ENCODE results near the gene KBTBD6. TPM values are rescaled to one million over a fixed set of nuclear protein-coding genes. Genes with fewer than 3 reads are reported as not detected.

KBTBD6 gene
- 9.0 and 9.1 TPM in 2 replicates for total RNA-seq

- H3K4me1 ChIP-seq (ENCODE audit: insufficient read depth, low read length), result peaks cover 34% of the 10 kb centered on the region
- peak within 1 kb of the TSS; percentile 96 for H2AFZ ChIP-seq (ENCODE audit: low read length)
- H3K36me3 ChIP-seq (ENCODE audit: insufficient read depth, low read length), result no peaks in the 10 kb centered on the region
- H3K9me3 ChIP-seq (ENCODE audit: low read depth, low read length), result no peaks in the 10 kb centered on the region
- H4K20me1 ChIP-seq (ENCODE audit: insufficient read depth, low read length), result peaks cover 6% of the 10 kb centered on the region
- peaks cover 21% of the 10 kb centered on the region for H3K79me2 ChIP-seq (ENCODE audit: insufficient read depth, low read length)
- no peak for TF ChIP-seq CTCF (IDR thresholded peaks at IDR 0.05; ENCODE audit: extremely low read depth, low read depth, low read length)
- peak; percentile 94 for DNase-seq (ENCODE audit: insufficient read length, low spot score, missing footprints)
- peak within 1 kb of the TSS; percentile 86 for H3K4me2 ChIP-seq (ENCODE audit: insufficient read depth, low read length)
- peak within 1 kb of the TSS; percentile 84 for H3K27ac ChIP-seq (ENCODE audit: low read depth, low read length)
- no peaks in the 10 kb centered on the region for H3K27me3 ChIP-seq (ENCODE audit: insufficient read depth, low read length)
- peak within 1 kb of the TSS; percentile 77 for H3K4me3 ChIP-seq (ENCODE audit: insufficient read depth, low read length)
These were observed at the start of gene KBTBD6 for GRCh38 chr13:41132512-41133152. KBTBD6 (minus strand) TSS chr13:41132802; CDS start chr13:41132511, 291 bp downstream.

- H3K36me3 ChIP-seq (ENCODE audit: insufficient read depth, low read length), result no peaks in the 10 kb centered on the region
- H3K4me2 ChIP-seq (ENCODE audit: insufficient read depth, low read length), result no peak overlapping the region
- H3K9me3 ChIP-seq (ENCODE audit: low read depth, low read length), result no peaks in the 10 kb centered on the region
- no peak for TF ChIP-seq CTCF (IDR thresholded peaks at IDR 0.05; ENCODE audit: extremely low read depth, low read depth, low read length)
- no peak overlapping the region for H3K27ac ChIP-seq (ENCODE audit: low read depth, low read length)
- H2AFZ ChIP-seq (ENCODE audit: low read length), result no peak overlapping the region
- no peaks in the 10 kb centered on the region for H3K79me2 ChIP-seq (ENCODE audit: insufficient read depth, low read length)
- no peak overlapping the region for H3K4me3 ChIP-seq (ENCODE audit: insufficient read depth, low read length)
- no peaks in the 10 kb centered on the region for H4K20me1 ChIP-seq (ENCODE audit: insufficient read depth, low read length)
- DNase-seq (ENCODE audit: insufficient read length, low spot score, missing footprints), result no peak
- H3K4me1 ChIP-seq (ENCODE audit: insufficient read depth, low read length), result peaks cover 3% of the 10 kb centered on the region
- H3K27me3 ChIP-seq (ENCODE audit: insufficient read depth, low read length), result no peaks in the 10 kb centered on the region
These were observed 49.6 kb upstream of the KBTBD6 start for GRCh38 chr13:41182231-41182630.

- peak overlapping the region; percentile 1 for H3K27ac ChIP-seq (ENCODE audit: low read depth, low read length)
These were observed 47.1 kb upstream of the KBTBD6 start for GRCh38 chr13:41179593-41180250.

More at GRCh38 chr13:41179593-41180250, 47.1 kb upstream of the KBTBD6 start:
- no peaks in the 10 kb centered on the region for H3K27me3 ChIP-seq (ENCODE audit: insufficient read depth, low read length)
- TF ChIP-seq CTCF (IDR thresholded peaks at IDR 0.05; ENCODE audit: extremely low read depth, low read depth, low read length), result no peak
- H4K20me1 ChIP-seq (ENCODE audit: insufficient read depth, low read length), result no peaks in the 10 kb centered on the region
- H3K79me2 ChIP-seq (ENCODE audit: insufficient read depth, low read length), result no peaks in the 10 kb centered on the region
- H2AFZ ChIP-seq (ENCODE audit: low read length), result peak overlapping the region; percentile 26
- H3K4me1 ChIP-seq (ENCODE audit: insufficient read depth, low read length), result peaks cover 3% of the 10 kb centered on the region
- H3K4me3 ChIP-seq (ENCODE audit: insufficient read depth, low read length), result no peak overlapping the region
- H3K9me3 ChIP-seq (ENCODE audit: low read depth, low read length), result peaks cover 2% of the 10 kb centered on the region
- H3K4me2 ChIP-seq (ENCODE audit: insufficient read depth, low read length), result no peak overlapping the region
- no peaks in the 10 kb centered on the region for H3K36me3 ChIP-seq (ENCODE audit: insufficient read depth, low read length)
- peak; percentile 49 for DNase-seq (ENCODE audit: insufficient read length, low spot score, missing footprints)

All from osteoblast (primary cell).